HG03095 (cell line): Measurements from ENCODE around the gene OR10J1.

Experiments
- ATAC-seq: cut with Tn5 transposase; IDR thresholded peaks from one replicate; pipeline ENCODE4 v1.9.1; 2021; ENCODE audit warnings: moderate library complexity; ENCODE audit not compliant: unreplicated experiment

The OR10J1 gene

DNA sequence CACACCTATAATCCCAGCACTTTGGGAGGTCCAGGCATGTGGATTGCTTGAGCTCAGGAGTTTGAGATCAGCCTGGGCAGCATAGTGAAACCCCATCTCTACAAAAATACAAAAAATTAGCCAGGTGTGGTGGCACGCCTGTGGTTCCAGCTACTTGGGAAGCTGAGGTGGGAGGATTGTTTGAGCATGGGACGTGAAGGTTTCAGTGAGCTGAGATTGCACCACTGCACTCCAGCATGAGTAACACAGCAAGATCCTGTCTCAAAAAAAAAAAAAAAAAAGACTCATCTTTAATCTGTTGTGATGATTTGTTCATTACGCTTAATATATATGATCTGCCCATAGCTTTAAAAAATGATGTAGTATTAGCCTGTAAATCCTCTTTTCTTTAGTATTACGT is 44.0 kb downstream of the OR10J1 start:
- no peak for ATAC-seq
